Rectal smooth muscle tissue (tissue), 1 donor: ENCODE results near the gene FANCC.
"Not testable (repeated sequence)": the region's sequence is repeated elsewhere in the genome, so short reads cannot be mapped to it uniquely, and the experiment has no call there.

Experiments
- H3K27ac ChIP-seq: one replicate; pipeline ENCODE4 v1.7.0; 2013; ENCODE audit warnings: low read depth, low read length, inconsistent platforms
- H3K27me3 ChIP-seq: one replicate; pipeline ENCODE4 v1.7.0; 2013; ENCODE audit warnings: low read length; ENCODE audit not compliant: control insufficient read depth, insufficient read depth
- H3K36me3 ChIP-seq: one replicate; pipeline ENCODE4 v1.7.0; 2013; ENCODE audit warnings: low read length; ENCODE audit not compliant: control insufficient read depth, insufficient read depth
- H3K4me1 ChIP-seq: one replicate; pipeline ENCODE4 v1.7.0; 2013; ENCODE audit warnings: low read length; ENCODE audit not compliant: control insufficient read depth, insufficient read depth
- H3K4me3 ChIP-seq: one replicate; pipeline ENCODE4 v1.7.0; 2013; ENCODE audit warnings: low read length
- H3K9ac ChIP-seq: one replicate; pipeline ENCODE4 v1.7.0; 2013; ENCODE audit warnings: low read length

FANCC gene

GRCh38 chr9:95270790-95271189 is 46.7 kb downstream of the FANCC start:
- no peak overlapping the region for H3K27ac ChIP-seq
- no peaks in the 10 kb centered on the region for H3K27me3 ChIP-seq
- no peak overlapping the region for H3K4me3 ChIP-seq
- H3K36me3 ChIP-seq, result no peaks in the 10 kb centered on the region
- H3K9ac ChIP-seq, result no peak overlapping the region
- H3K4me1 ChIP-seq, result no peaks in the 10 kb centered on the region

- not testable (repeated sequence) for H3K4me3 ChIP-seq, H3K9ac ChIP-seq, H3K4me1 ChIP-seq, H3K36me3 ChIP-seq, H3K27me3 ChIP-seq, H3K27ac ChIP-seq
Observed at GRCh38 chr9:95269803-95270773, 47.4 kb downstream of the FANCC start.

GRCh38 chr9:95268681-95269080 is 48.8 kb downstream of the FANCC start:
- Histone ChIP-seq H3K9ac (no peak overlapping the region), H3K27ac (no peak overlapping the region), H3K4me3 (no peak overlapping the region), H3K4me1 (no peaks in the 10 kb centered on the region), H3K27me3 (no peaks in the 10 kb centered on the region), H3K36me3 (no peaks in the 10 kb centered on the region)

GRCh38 chr9:95266649-95267048 is 50.9 kb downstream of the FANCC start:
- H3K4me3 ChIP-seq, result no peak overlapping the region
- no peaks in the 10 kb centered on the region for H3K27me3 ChIP-seq
- no peaks in the 10 kb centered on the region for H3K4me1 ChIP-seq
- H3K36me3 ChIP-seq, result no peaks in the 10 kb centered on the region
- H3K27ac ChIP-seq, result no peak overlapping the region
- H3K9ac ChIP-seq, result no peak overlapping the region

GRCh38 chr9:95265960-95266359 is 51.5 kb downstream of the FANCC start:
- no peaks in the 10 kb centered on the region for H3K36me3 ChIP-seq
- no peaks in the 10 kb centered on the region for H3K4me1 ChIP-seq
- no peak overlapping the region for H3K27ac ChIP-seq
- H3K27me3 ChIP-seq, result no peaks in the 10 kb centered on the region
- no peak overlapping the region for H3K9ac ChIP-seq
- H3K4me3 ChIP-seq, result no peak overlapping the region

- no peak overlapping the region for H3K4me3 ChIP-seq
- no peaks in the 10 kb centered on the region for H3K36me3 ChIP-seq
- H3K27ac ChIP-seq, result no peak overlapping the region
- no peak overlapping the region for H3K9ac ChIP-seq
- no peaks in the 10 kb centered on the region for H3K27me3 ChIP-seq
- no peaks in the 10 kb centered on the region for H3K4me1 ChIP-seq
Observed at GRCh38 chr9:95264954-95265615, 52.4 kb downstream of the FANCC start.

- H3K4me1 ChIP-seq, result no peaks in the 10 kb centered on the region
Observed at GRCh38 chr9:95261890-95262289, 55.6 kb downstream of the FANCC start.

GRCh38 chr9:95250462-95251221 is 66.9 kb downstream of the FANCC start:
- Histone ChIP-seq H3K4me1 (peaks cover 2% of the 10 kb centered on the region), H3K36me3 (peaks cover 4% of the 10 kb centered on the region), H3K9ac (no peak overlapping the region), H3K27ac (no peak overlapping the region), H3K27me3 (no peaks in the 10 kb centered on the region), H3K4me3 (no peak overlapping the region)

More at GRCh38 chr9:95261890-95262289, 55.6 kb downstream of the FANCC start:
- no peak overlapping the region for H3K27ac ChIP-seq
- H3K4me3 ChIP-seq, result no peak overlapping the region
- no peaks in the 10 kb centered on the region for H3K27me3 ChIP-seq
- no peaks in the 10 kb centered on the region for H3K36me3 ChIP-seq
- H3K9ac ChIP-seq, result no peak overlapping the region

- no peak overlapping the region for H3K27ac ChIP-seq
- no peak overlapping the region for H3K4me3 ChIP-seq
- peaks cover 2% of the 10 kb centered on the region for H3K4me1 ChIP-seq
- no peak overlapping the region for H3K9ac ChIP-seq
- H3K27me3 ChIP-seq, result no peaks in the 10 kb centered on the region
- peaks cover 4% of the 10 kb centered on the region for H3K36me3 ChIP-seq
Observed at GRCh38 chr9:95249986-95250385, 67.5 kb downstream of the FANCC start.

- H3K9ac ChIP-seq, result no peak overlapping the region
- peaks cover 4% of the 10 kb centered on the region for H3K36me3 ChIP-seq
- peaks cover 2% of the 10 kb centered on the region for H3K4me1 ChIP-seq
- no peak overlapping the region for H3K4me3 ChIP-seq
- H3K27me3 ChIP-seq, result no peaks in the 10 kb centered on the region
- H3K27ac ChIP-seq, result no peak overlapping the region
Observed at GRCh38 chr9:95246547-95246946, 71.0 kb downstream of the FANCC start.

- H3K36me3 ChIP-seq, result peaks cover 4% of the 10 kb centered on the region
- H3K4me1 ChIP-seq, result no peaks in the 10 kb centered on the region
- no peak overlapping the region for H3K27ac ChIP-seq
- no peak overlapping the region for H3K4me3 ChIP-seq
- H3K27me3 ChIP-seq, result no peaks in the 10 kb centered on the region
- H3K9ac ChIP-seq, result no peak overlapping the region
Observed at GRCh38 chr9:95242613-95243012, 74.9 kb downstream of the FANCC start.

GRCh38 chr9:95239071-95239470 is 78.4 kb downstream of the FANCC start:
- Histone ChIP-seq H3K27ac (no peak overlapping the region), H3K4me3 (no peak overlapping the region), H3K27me3 (no peaks in the 10 kb centered on the region), H3K4me1 (no peaks in the 10 kb centered on the region), H3K36me3 (no peaks in the 10 kb centered on the region), H3K9ac (no peak overlapping the region)
